Endothelial cell of umbilical vein (primary cell): ENCODE results near the gene GCNT2. TPM values are rescaled to one million over a fixed set of nuclear protein-coding genes. Genes with fewer than 3 reads are reported as not detected.

ENCODE experiments used
- BruUV-seq: library from RNA; stranded (reverse); fragments of 400-500 nt; replicated peaks from 2 replicates; lab custom pipeline; 2021; lab: Mats Ljungman, UMichigan
- CTCF ChIA-PET: fragments of 300-600, 350-600 bp; sonication (Branson Sonifier 250); formaldehyde crosslinking; loops from one replicate; lab custom pipeline; 2021; ENCODE audit warnings: antibody characterized with exemption, inconsistent platforms; lab: Charles Lee
- POLR2A ChIA-PET: fragments of 300-600, 350-600 bp; sonication (Branson Sonifier 250); formaldehyde crosslinking; loops from one replicate; lab custom pipeline; 2021; ENCODE audit warnings: antibody characterized with exemption, inconsistent platforms; lab: Charles Lee
- DNase-seq: peaks from one replicate; pipeline ENCODE4 v3.0.0-alpha.2; 2011; ENCODE audit warnings: low read depth, low spot score
- FAIRE-seq: peaks from 2 replicates; lab custom pipeline; 2011; peaks lifted over from hg19 to GRCh38; lab: Jason Lieb, UNC
- H2AFZ ChIP-seq: 2 replicates; pipeline ENCODE4 v1.6.0; 2012; ENCODE audit warnings: low read depth, low read length, control low read depth, inconsistent platforms
- H3K27ac ChIP-seq: 2 replicates; pipeline ENCODE4 v1.5.1; 2011; ENCODE audit warnings: low read depth, mild to moderate bottlenecking, control low read depth, low read length, moderate library complexity; ENCODE audit not compliant: insufficient read depth
- H3K27me3 ChIP-seq, 2 experiments: 2 replicates each; pipeline versions ENCODE4 v1.6.0 to v1.6.1; 2011; ENCODE audit warnings: low read length in 2 of 2, mixed read lengths in 1 of 2; ENCODE audit not compliant: control insufficient read depth in 2 of 2, insufficient read depth in 2 of 2
- H3K36me3 ChIP-seq, 2 experiments: 2 replicates in 1 of 2; 3 replicates in 1 of 2; pipeline ENCODE4 v1.5.1; 2011; ENCODE audit warnings: low read length in 2 of 2, mild to moderate bottlenecking in 1 of 2, moderate library complexity in 1 of 2; ENCODE audit not compliant: control insufficient read depth in 2 of 2, insufficient read depth in 2 of 2; ENCODE audit errors: extremely low read depth in 1 of 2
- H3K4me1 ChIP-seq: 3 replicates; pipeline ENCODE4 v1.5.1; 2011; ENCODE audit warnings: mild to moderate bottlenecking, low read length; ENCODE audit not compliant: control insufficient read depth, insufficient read depth; ENCODE audit errors: extremely low read depth
- H3K4me2 ChIP-seq: 2 replicates; pipeline ENCODE4 v1.6.1; 2011; ENCODE audit warnings: low read length, control low read depth, mixed read lengths; ENCODE audit not compliant: insufficient read depth
- H3K4me3 ChIP-seq, 3 experiments: fragments of 200-600 bp in 1 of 3; sonication (generic), shearing (Covaris generic) in 1 of 3; replicated peaks in 1 of 3; 2 replicates each; pipeline ENCODE4 v1.5.1; 2011 to 2016; ENCODE audit warnings: control low read depth in 3 of 3, low read length in 3 of 3, mild to moderate bottlenecking in 2 of 3, inconsistent platforms in 1 of 3, low read depth in 1 of 3, moderate library complexity in 1 of 3; ENCODE audit not compliant: insufficient read depth in 1 of 3
- H3K79me2 ChIP-seq: 2 replicates; pipeline ENCODE4 v1.6.0; 2012; ENCODE audit warnings: low read length, inconsistent platforms; ENCODE audit not compliant: control insufficient read depth, insufficient read depth
- H3K9ac ChIP-seq: replicated peaks from 2 replicates; pipeline ENCODE3; 2011; ENCODE audit warnings: low read length, control low read depth; ENCODE audit not compliant: insufficient read depth; ENCODE audit errors: extremely low read depth
- H3K9me1 ChIP-seq: replicated peaks from 3 replicates; pipeline ENCODE4 v1.6.0; 2011; ENCODE audit warnings: mild to moderate bottlenecking, low read length; ENCODE audit not compliant: control insufficient read depth, insufficient read depth; ENCODE audit errors: extremely low read depth
- H3K9me3 ChIP-seq: replicated peaks from 2 replicates; pipeline ENCODE4 v1.5.1; 2012; ENCODE audit warnings: low read length, inconsistent platforms; ENCODE audit not compliant: control insufficient read depth, insufficient read depth
- H4K20me1 ChIP-seq: replicated peaks from 2 replicates; pipeline ENCODE3; 2011; ENCODE audit warnings: mild to moderate bottlenecking, low read length; ENCODE audit not compliant: control insufficient read depth, insufficient read depth; ENCODE audit errors: extremely low read depth
- EZH2 ChIP-seq: IDR thresholded peaks from 2 replicates; pipeline ENCODE4 v1.6.1; 2012; ENCODE audit warnings: borderline replicate concordance, low read depth, mild to moderate bottlenecking, moderate library complexity, low read length, inconsistent platforms; ENCODE audit not compliant: severe bottlenecking
- FOS ChIP-seq: IDR thresholded peaks from 2 replicates; pipeline ENCODE4 v1.6.1; 2011; ENCODE audit warnings: mild to moderate bottlenecking, low read length, moderate library complexity, borderline replicate concordance; ENCODE audit not compliant: insufficient read depth
- GATA2 ChIP-seq: IDR thresholded peaks from 2 replicates; pipeline ENCODE4 v1.7.0; 2011; ENCODE audit warnings: low read depth, mild to moderate bottlenecking, moderate library complexity, mixed read lengths, low read length; ENCODE audit not compliant: insufficient read length, insufficient read depth
- JUN ChIP-seq: IDR thresholded peaks from 2 replicates; pipeline ENCODE4 v1.6.1; 2011; ENCODE audit warnings: borderline replicate concordance, low read depth; ENCODE audit not compliant: insufficient read length, insufficient read depth
- MAX ChIP-seq: IDR thresholded peaks from 2 replicates; pipeline ENCODE4 v1.6.1; 2011; ENCODE audit not compliant: insufficient read depth, insufficient read length
- MYC ChIP-seq: IDR thresholded peaks from one replicate; pipeline ENCODE4 v1.6.1; 2011; ENCODE audit warnings: mild to moderate bottlenecking, low read depth, low read length
- POLR2A ChIP-seq: IDR thresholded peaks from 2 replicates; pipeline ENCODE4 v1.6.1; 2012; ENCODE audit warnings: low read depth, mild to moderate bottlenecking, control low read depth, low read length
- POLR2AphosphoS5 ChIP-seq: IDR thresholded peaks from 2 replicates; pipeline ENCODE4 v1.6.1; 2012; ENCODE audit warnings: low read depth, mild to moderate bottlenecking, control low read depth, low read length, moderate library complexity; ENCODE audit not compliant: insufficient read depth
- dilution Hi-C: fragments of 300-500 bp; cut with MboI; formaldehyde crosslinking; loops from one replicate; pipeline ENCODE4 v1.15.0; 2019; ENCODE audit warnings: low sequenced_read_pairs; ENCODE audit not compliant: extremely low pct_ligation_motif_present
- intact Hi-C: fragments of 100-400 bp; cut with micrococcal nuclease; formaldehyde crosslinking; loops from one replicate; pipeline ENCODE4 v1.10.0; 2022
- polyA plus RNA-seq, 4 experiments: library from polyadenylated mRNA; depleted of rRNA in 3 of 4; stranded (reverse) in 3 of 4; unstranded in 1 of 4; fragments of >200 nt; gene quantifications; 2 replicates each; pipeline versions ENCODE4 v1.2.1 to v1.2.3, GENCODE V29; 2011 to 2012; ENCODE audit warnings: missing spikeins in 1 of 4
- total RNA-seq: library from RNA; stranded (reverse); gene quantifications from 2 replicates; pipeline ENCODE4 v1.2.3, GENCODE V29; 2021
- TF ChIP-seq, protein P1 (sequence below), 2 donors: IDR thresholded peaks; 1 replicate in 1 of 2; 2 replicates in 1 of 2; pipeline ENCODE4 v1.5.1; 2011; ENCODE audit warnings: low read length in 2 of 2, mild to moderate bottlenecking in 2 of 2, moderate library complexity in 2 of 2, control low read depth in 1 of 2, inconsistent platforms in 1 of 2, low read depth in 1 of 2; ENCODE audit not compliant: insufficient read depth in 1 of 2; ENCODE audit errors: extremely low read depth in 1 of 2

Gene GCNT2
- total and polyA plus RNA-seq, 2 donors (not counting 3 experiments of a cell fraction or from before 2014, with no cell fraction given) = 3.8 to 10.9 TPM

DNA sequence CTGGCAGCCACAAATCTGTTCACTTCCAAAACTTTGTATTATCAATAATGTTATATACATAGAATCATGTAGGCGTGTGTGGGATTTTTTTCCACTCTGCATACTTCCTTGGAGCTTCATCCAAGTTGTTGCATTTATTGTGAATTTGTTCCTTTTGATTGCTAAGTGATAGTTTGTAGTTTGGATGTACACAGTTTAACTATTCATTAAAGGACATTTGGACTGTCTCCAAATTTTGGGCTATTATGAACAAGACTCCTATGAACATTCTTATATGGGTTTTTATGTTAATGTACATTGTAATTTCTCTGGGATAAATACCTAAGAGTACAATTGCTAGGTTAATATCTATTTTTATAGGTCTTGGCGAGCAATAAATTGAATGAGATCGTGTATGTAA lies 36.2 kb upstream of the GCNT2 start:
- peaks cover 0 to 11% of the 10 kb centered on the region in 2 experiments for H3K27me3 ChIP-seq
- H2AFZ ChIP-seq = no peak overlapping the region
- no peaks in the 10 kb centered on the region for H4K20me1 ChIP-seq
- no peak overlapping the region for H3K27ac ChIP-seq
- H3K36me3 ChIP-seq = no peaks in the 10 kb centered on the region
- no peaks in the 10 kb centered on the region for H3K4me1 ChIP-seq
- FAIRE-seq = no peak
- no peaks in the 10 kb centered on the region for H3K79me2 ChIP-seq
- no peaks in the 10 kb centered on the region for H3K9me1 ChIP-seq
- no peak for DNase-seq
- no peaks in the 10 kb centered on the region for H3K9me3 ChIP-seq
- TF ChIP-seq POLR2AphosphoS5 (no peak), MYC (no peak), MAX (no peak), POLR2A (no peak)
- H3K9ac ChIP-seq = no peak overlapping the region
- H3K4me3 ChIP-seq = no peak overlapping the region
- dilution Hi-C loops (no loop called here), intact Hi-C loops (no loop called here)
- ChIA-PET CTCF (interaction anchor here (1.5 kb wide), 1 partner anchor 50 kb away, joined by 3 read pairs; no protein-coding TSS in a partner anchor), POLR2A (no interaction called here)
- BruUV-seq = no TSS peak
- no peak overlapping the region for H3K4me2 ChIP-seq

- TF ChIP-seq MYC (no peak), POLR2AphosphoS5 (no peak), MAX (no peak), GATA2 (no peak), EZH2 (no peak), FOS (no peak), POLR2A (no peak), JUN (no peak)
- TF ChIP-seq, protein P1, sequence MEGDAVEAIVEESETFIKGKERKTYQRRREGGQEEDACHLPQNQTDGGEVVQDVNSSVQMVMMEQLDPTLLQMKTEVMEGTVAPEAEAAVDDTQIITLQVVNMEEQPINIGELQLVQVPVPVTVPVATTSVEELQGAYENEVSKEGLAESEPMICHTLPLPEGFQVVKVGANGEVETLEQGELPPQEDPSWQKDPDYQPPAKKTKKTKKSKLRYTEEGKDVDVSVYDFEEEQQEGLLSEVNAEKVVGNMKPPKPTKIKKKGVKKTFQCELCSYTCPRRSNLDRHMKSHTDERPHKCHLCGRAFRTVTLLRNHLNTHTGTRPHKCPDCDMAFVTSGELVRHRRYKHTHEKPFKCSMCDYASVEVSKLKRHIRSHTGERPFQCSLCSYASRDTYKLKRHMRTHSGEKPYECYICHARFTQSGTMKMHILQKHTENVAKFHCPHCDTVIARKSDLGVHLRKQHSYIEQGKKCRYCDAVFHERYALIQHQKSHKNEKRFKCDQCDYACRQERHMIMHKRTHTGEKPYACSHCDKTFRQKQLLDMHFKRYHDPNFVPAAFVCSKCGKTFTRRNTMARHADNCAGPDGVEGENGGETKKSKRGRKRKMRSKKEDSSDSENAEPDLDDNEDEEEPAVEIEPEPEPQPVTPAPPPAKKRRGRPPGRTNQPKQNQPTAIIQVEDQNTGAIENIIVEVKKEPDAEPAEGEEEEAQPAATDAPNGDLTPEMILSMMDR (IDR thresholded peaks at IDR 0.05; ENCODE audit: extremely low read depth in 1 of 2, insufficient read depth in 1 of 2, low read depth in 1 of 2, low read length in 2 of 2) = no peak
- H3K9me3 ChIP-seq = no peaks in the 10 kb centered on the region
- intact Hi-C loops = no loop called here
- POLR2A ChIA-PET = no interaction called here
- no peaks in the 10 kb centered on the region for H4K20me1 ChIP-seq
- no peaks in the 10 kb centered on the region for H3K4me1 ChIP-seq
- no peaks in the 10 kb centered on the region for H3K36me3 ChIP-seq
- peaks cover 0 to 11% of the 10 kb centered on the region in 2 experiments for H3K27me3 ChIP-seq
- no peak overlapping the region for H3K9ac ChIP-seq
- H3K79me2 ChIP-seq = no peaks in the 10 kb centered on the region
- DNase-seq = no peak
- H3K9me1 ChIP-seq = no peaks in the 10 kb centered on the region
- H3K27ac ChIP-seq = no peak overlapping the region
- BruUV-seq = no TSS peak
- CTCF ChIA-PET = interaction anchor here (1.5 kb wide), 1 partner anchor 50 kb away, joined by 3 read pairs; no protein-coding TSS in a partner anchor
- H3K4me2 ChIP-seq = no peak overlapping the region
- dilution Hi-C loops = no loop called here
- FAIRE-seq = no peak
- H2AFZ ChIP-seq = no peak overlapping the region
- no peak overlapping the region for H3K4me3 ChIP-seq
These were observed 35.7 kb upstream of the GCNT2 start for GRCh38 chr6:10485406-10485805.
